Neutrophil (primary cell): ENCODE results near the gene CACNA1C.

Source experiments
- H3K27ac ChIP-seq: fragments of 200-600 bp; sonication (generic); 2 replicates; pipeline ENCODE4 v1.5.1; 2016; ENCODE audit warnings: mild to moderate bottlenecking, moderate library complexity
- H3K27me3 ChIP-seq: fragments of 200-600 bp; sonication (generic); 2 replicates; pipeline ENCODE4 v1.6.0; 2016; ENCODE audit warnings: mild to moderate bottlenecking
- H3K36me3 ChIP-seq: fragments of 200-600 bp; sonication (generic); 2 replicates; pipeline ENCODE4 v1.5.1; 2017
- H3K4me1 ChIP-seq, 2 experiments: fragments of 200-600 bp in 1 of 2; sonication (generic) in 1 of 2; 1 replicate in 1 of 2; 2 replicates in 1 of 2; pipeline versions ENCODE4 v1.5.1 to v1.6.1; 2013 to 2016; ENCODE audit warnings: low read depth in 1 of 2, low read length in 1 of 2, mild to moderate bottlenecking in 1 of 2, moderate library complexity in 1 of 2; ENCODE audit not compliant: control insufficient read depth in 1 of 2, insufficient read depth in 1 of 2
- H3K4me3 ChIP-seq, 2 experiments: fragments of 200-600 bp in 1 of 2; sonication (generic) in 1 of 2; 1 replicate in 1 of 2; 2 replicates in 1 of 2; pipeline ENCODE4 v1.5.1; 2013 to 2016; ENCODE audit warnings: low read depth in 1 of 2, low read length in 1 of 2, mild to moderate bottlenecking in 1 of 2, moderate library complexity in 1 of 2
- H3K9me3 ChIP-seq: fragments of 200-600 bp; sonication (generic); 2 replicates; pipeline ENCODE4 v1.5.1; 2016
- CTCF ChIP-seq: fragments of 200-600 bp; sonication (generic); IDR thresholded peaks from 2 replicates; pipeline ENCODE4 v1.5.1; 2016; ENCODE audit warnings: antibody characterized with exemption

The CACNA1C gene

GRCh38 chr12:2693980-2694610 lies 641.3 kb downstream of the CACNA1C start:
- no peak for TF ChIP-seq CTCF
- Histone ChIP-seq H3K36me3 (no peaks in the 10 kb centered on the region), H3K4me1 (peaks cover 20% of the 10 kb centered on the region in 2 experiments)

GRCh38 chr12:2696136-2696535 lies 643.3 kb downstream of the CACNA1C start:
- H3K27ac ChIP-seq, result no peak overlapping the region
- H3K4me1 ChIP-seq, result peaks cover 12 to 13% of the 10 kb centered on the region in 2 experiments
- TF ChIP-seq CTCF, result no peak
- no peaks in the 10 kb centered on the region for H3K36me3 ChIP-seq
- H3K27me3 ChIP-seq, result peaks cover 26% of the 10 kb centered on the region
- no peaks in the 10 kb centered on the region for H3K9me3 ChIP-seq
- no peak overlapping the region for H3K4me3 ChIP-seq

More at GRCh38 chr12:2693980-2694610, 641.3 kb downstream of the CACNA1C start:
- Histone ChIP-seq H3K27ac (no peak overlapping the region), H3K9me3 (no peaks in the 10 kb centered on the region), H3K4me3 (no peak overlapping the region), H3K27me3 (peaks cover 41% of the 10 kb centered on the region)

- Histone ChIP-seq H3K27ac (no peak overlapping the region), H3K36me3 (no peaks in the 10 kb centered on the region), H3K27me3 (peaks cover 15% of the 10 kb centered on the region), H3K4me3 (no peak overlapping the region), H3K4me1 (peaks cover under 1 to 2% of the 10 kb centered on the region in 2 experiments), H3K9me3 (no peaks in the 10 kb centered on the region)
- no peak for TF ChIP-seq CTCF
Observed at GRCh38 chr12:2697057-2697800, 644.4 kb downstream of the CACNA1C start.

GRCh38 chr12:2698566-2698965 lies 645.8 kb downstream of the CACNA1C start:
- Histone ChIP-seq H3K9me3 (no peaks in the 10 kb centered on the region), H3K4me3 (no peak overlapping the region), H3K27me3 (peaks cover 2% of the 10 kb centered on the region), H3K27ac (no peak overlapping the region), H3K4me1 (no peaks in the 10 kb centered on the region), H3K36me3 (no peaks in the 10 kb centered on the region)
- TF ChIP-seq CTCF, result no peak

DNA sequence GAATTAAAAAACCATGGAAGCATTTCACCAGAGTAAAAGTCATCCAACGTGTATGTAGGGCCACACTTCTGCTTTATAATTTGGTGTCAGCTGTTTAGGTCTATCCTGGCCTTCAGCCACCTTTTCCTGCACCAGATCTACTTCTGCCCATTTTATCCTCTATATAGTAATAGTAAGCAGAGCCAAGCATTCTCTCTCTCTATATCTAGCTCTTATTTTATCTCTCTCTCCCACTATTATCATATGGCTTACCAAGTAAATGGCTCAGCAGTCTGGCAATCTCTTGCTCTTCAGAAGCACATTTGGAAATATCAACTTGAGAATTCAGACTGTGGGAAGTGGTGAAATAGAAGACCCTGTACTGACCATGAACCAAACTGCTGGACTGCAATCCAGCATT lies 657.9 kb downstream of the CACNA1C start:
- no peak overlapping the region for H3K27ac ChIP-seq
- no peaks in the 10 kb centered on the region for H3K36me3 ChIP-seq
- no peaks in the 10 kb centered on the region for H3K4me1 ChIP-seq
- no peaks in the 10 kb centered on the region for H3K27me3 ChIP-seq
- no peak overlapping the region for H3K4me3 ChIP-seq
- TF ChIP-seq CTCF, result no peak
- no peaks in the 10 kb centered on the region for H3K9me3 ChIP-seq
